Adrenal gland (tissue), 5 donors: ENCODE data around the gene FLNC.

Source experiments
- CTCF ChIP-seq, 6 experiments: fragments of 450-650 bp in 4 of 6; fragments of 200-600 bp in 2 of 6; sonication (generic) in 1 of 6; IDR thresholded peaks; 1 replicate in 5 of 6; 2 replicates in 1 of 6; pipeline versions ENCODE4 v1.5.1 to v1.8.0; 2016 to 2021; ENCODE audit warnings: antibody characterized with exemption in 6 of 6, mild to moderate bottlenecking in 2 of 6, moderate library complexity in 1 of 6
- POLR2A ChIP-seq, 2 donors: fragments of 450-650 bp; IDR thresholded peaks; one replicate each; pipeline ENCODE4 v1.6.1; 2017; ENCODE audit warnings: antibody characterized with exemption in 2 of 2, mild to moderate bottlenecking in 2 of 2, moderate library complexity in 1 of 2
- donor health status: DM: no; HTN: no; CAD: no.

- TF ChIP-seq CTCF (IDR thresholded peaks at IDR 0.05) (no peak), POLR2A (IDR thresholded peaks at IDR 0.05) (no peak)
These were observed 18.4 kb upstream of the FLNC start for GRCh38 chr7:128811631-128812430.
